LNCaP clone FGC (cell line): ENCODE results near the gene EVA1A.

Source experiments
- DNase-seq: peaks from one replicate; pipeline ENCODE4 v3.0.0-alpha.2; 2011; ENCODE audit warnings: low read depth
- H3K4me3 ChIP-seq: 2 replicates; pipeline ENCODE4 v1.5.1; 2011; ENCODE audit warnings: mild to moderate bottlenecking, low read depth, low read length, control low read depth
- TF ChIP-seq, protein P1 (sequence below): IDR thresholded peaks from 2 replicates; pipeline ENCODE4 v1.5.1; 2012; ENCODE audit warnings: mild to moderate bottlenecking; ENCODE audit not compliant: control insufficient read depth, insufficient read depth; ENCODE audit errors: extremely low read depth

The EVA1A gene

DNA sequence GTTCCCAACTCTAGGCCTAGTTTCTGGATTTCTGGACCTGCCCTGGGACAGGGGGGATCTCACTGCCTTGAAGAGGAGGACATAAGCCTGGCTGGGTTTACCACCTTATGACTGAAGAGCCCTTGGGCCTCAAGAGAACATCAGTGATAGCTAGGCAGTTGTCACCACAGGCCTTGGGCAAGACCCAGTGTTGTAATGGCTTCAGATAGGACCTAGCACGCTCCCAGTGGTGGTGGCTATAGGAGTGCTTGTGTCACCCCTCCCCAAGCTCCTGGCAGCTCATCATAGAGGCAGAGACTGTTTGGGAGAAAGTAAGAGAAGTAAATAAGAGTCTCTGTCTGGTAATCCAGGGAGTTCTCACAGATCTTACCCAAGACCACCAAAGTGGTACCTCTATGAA lies 19.4 kb upstream of the EVA1A start:
- H3K4me3 ChIP-seq: no peak overlapping the region
- DNase-seq: no peak
- TF ChIP-seq, protein P1, sequence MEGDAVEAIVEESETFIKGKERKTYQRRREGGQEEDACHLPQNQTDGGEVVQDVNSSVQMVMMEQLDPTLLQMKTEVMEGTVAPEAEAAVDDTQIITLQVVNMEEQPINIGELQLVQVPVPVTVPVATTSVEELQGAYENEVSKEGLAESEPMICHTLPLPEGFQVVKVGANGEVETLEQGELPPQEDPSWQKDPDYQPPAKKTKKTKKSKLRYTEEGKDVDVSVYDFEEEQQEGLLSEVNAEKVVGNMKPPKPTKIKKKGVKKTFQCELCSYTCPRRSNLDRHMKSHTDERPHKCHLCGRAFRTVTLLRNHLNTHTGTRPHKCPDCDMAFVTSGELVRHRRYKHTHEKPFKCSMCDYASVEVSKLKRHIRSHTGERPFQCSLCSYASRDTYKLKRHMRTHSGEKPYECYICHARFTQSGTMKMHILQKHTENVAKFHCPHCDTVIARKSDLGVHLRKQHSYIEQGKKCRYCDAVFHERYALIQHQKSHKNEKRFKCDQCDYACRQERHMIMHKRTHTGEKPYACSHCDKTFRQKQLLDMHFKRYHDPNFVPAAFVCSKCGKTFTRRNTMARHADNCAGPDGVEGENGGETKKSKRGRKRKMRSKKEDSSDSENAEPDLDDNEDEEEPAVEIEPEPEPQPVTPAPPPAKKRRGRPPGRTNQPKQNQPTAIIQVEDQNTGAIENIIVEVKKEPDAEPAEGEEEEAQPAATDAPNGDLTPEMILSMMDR: no peak

DNA sequence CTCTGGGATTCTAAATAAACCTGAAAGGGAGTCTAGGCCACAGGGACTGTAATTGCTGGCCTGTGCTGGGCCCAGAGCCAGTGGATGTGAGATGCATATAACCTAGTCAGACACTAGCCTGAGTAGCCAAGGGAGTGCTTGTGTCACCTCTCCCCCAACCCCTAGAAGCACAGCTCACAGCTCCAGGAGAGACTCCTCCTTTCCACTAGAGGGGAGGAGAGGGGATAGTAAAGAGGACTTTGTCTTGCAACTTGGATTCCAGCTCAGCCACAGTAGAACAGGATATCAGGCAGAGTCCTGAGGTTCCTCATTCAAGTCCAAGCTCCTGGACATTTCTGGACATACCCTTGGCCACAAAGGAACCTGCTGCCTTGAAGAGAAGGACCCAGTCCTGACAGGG lies 18.4 kb upstream of the EVA1A start:
- TF ChIP-seq, protein P1: no peak
- no peak overlapping the region for H3K4me3 ChIP-seq
- no peak for DNase-seq

DNA sequence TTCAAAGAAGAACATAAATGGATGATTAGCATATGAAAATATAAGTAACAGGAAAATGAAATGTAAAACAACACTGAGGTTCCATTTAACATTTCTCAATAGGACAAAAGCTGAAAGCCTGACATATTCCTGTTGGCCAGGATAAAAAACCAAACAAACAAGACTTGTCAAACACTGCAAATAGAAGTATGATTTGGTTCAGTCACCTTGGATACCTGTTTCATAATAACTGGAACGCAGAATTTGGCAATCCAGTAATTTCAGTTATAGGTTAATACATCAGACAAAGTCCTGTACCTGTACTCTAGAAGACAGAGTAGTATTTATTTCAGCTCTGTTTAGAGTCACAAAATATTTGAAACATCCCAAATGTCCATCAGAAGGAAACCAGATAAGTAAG lies 16.5 kb upstream of the EVA1A start:
- DNase-seq: no peak
- TF ChIP-seq, protein P1: no peak
- no peak overlapping the region for H3K4me3 ChIP-seq

DNA sequence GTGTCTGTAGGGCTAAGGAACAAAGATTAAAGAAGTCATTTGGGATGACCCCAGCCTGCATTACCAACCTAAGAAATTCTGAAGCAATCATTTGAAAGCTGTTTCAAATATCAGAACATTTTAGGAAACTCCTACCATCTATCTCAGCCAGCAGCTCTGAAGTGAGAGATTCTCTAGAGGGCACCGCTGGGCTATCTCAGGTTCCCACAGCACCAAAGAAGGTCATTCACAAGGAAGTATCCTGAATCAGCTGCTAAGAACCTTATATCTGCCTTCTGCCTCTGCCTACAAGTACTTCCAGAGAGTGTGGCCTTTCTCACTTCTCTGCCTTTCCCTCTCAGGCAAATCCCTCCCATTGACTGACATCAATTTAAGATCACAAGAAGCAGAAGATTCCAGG lies 13.4 kb upstream of the EVA1A start:
- TF ChIP-seq, protein P1: no peak
- no peak for DNase-seq
- no peak overlapping the region for H3K4me3 ChIP-seq

DNA sequence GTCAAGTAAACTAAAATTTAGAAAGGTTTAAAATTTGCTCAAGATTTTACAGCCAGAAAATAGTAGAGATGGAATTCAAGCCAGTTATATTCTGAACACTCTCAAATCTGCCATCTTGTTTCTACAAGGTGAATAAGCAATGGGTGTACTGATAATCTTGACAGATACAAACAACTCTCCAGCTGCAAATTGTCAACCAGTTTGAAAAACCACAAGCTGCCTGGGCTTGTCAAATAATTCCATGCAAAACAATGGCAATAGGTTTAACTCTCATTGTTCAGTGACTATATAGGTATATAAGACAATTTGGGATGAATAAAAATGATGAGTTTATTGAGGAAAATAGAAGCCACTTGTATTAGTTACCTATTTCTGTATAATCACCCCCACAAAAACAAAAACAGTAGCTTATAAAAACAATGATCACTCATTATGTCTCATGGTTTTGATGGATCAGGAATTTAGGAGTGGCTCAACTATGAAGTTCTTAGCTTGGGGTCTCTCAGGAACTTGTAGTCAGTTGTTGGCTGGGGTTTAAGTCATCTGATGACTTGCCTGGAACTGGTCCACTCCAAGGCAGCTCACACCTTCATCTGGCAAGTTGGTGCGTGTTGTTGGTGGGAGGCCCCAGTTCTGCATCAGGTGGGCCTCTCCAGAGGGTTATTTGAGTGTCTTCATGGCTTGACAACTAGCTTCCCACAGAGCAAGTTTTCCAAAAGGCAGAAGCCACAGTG lies 12.6 kb upstream of the EVA1A start:
- no peak overlapping the region for H3K4me3 ChIP-seq
- DNase-seq: no peak
- TF ChIP-seq, protein P1: no peak

DNA sequence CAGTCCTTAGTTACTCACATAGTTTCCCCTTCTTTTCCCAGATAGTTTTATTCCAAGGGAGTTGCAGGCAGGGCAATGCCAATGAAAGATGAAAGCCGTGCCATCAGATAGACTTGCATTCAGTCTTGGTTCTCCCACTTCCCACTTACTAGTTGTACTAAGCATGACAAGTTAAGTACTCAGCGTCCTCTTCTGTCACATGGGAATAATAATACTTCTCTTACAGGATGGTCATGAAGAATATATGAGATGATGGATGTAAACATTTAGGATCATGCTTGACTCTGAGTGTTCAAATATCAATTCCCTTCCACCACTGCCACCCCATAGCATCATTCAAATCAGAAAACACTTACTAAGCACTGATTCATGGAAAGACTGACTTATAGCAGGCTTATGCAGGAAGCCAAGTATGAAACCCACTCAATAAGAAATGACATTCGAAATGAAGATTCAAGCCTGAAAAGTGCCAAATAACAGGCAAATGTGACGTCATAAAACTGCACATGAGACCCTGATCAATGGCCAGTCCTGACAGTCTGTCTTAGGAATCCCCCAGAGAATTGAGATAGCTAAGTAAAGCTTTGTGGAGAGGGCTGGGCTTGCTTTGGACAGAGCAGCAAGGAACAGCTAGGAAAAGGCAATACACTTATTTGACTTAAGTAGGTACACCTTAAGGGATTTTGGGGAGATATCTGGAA lies 11.1 kb upstream of the EVA1A start:
- TF ChIP-seq, protein P1: no peak
- no peak for DNase-seq
- no peak overlapping the region for H3K4me3 ChIP-seq
